HG03139 (cell line): ENCODE measurements around the gene MAST4.

Source experiments
- ATAC-seq: cut with Tn5 transposase; IDR thresholded peaks from one replicate; pipeline ENCODE4 v1.9.1; 2021; ENCODE audit not compliant: unreplicated experiment

The MAST4 gene

GRCh38 chr5:66867618-66868322 lies 271.6 kb downstream of the MAST4 start:
- no peak for ATAC-seq

- no peak for ATAC-seq
Observed at GRCh38 chr5:66869347-66869746, 273.2 kb downstream of the MAST4 start.

GRCh38 chr5:66870708-66871107 lies 274.5 kb downstream of the MAST4 start:
- ATAC-seq: no peak

- no peak for ATAC-seq
Observed at GRCh38 chr5:66871651-66872050, 275.5 kb downstream of the MAST4 start.

DNA sequence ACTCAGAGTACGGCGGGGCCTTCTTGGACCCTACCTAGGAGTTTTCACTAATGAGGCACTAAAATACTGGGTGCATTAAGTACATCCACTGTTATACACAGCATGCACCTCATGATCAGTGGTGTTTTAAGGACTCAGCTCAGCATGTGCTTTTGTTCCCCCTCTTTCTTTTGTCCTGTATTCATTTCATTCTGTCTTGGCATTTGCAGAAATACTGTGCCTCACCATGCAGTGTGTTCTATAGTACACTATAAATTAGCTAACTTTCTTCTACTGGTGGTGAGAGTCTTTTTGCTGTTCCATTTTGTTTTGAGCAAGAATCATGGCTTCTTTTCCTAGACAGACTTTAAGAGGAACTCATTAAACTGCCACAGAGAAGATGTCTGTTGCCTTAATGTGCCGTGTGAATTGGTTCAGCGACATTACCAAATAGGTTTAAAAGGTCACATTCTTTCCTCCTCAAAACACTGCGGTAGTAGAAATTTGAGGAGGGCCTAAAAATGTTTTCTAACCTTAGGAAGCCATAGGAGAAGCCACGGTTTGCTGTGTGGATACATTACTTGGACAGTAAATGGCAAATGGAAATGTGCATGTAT lies 276.6 kb downstream of the MAST4 start:
- ATAC-seq: no peak

- ATAC-seq: no peak
Observed at GRCh38 chr5:66874004-66874403, 277.8 kb downstream of the MAST4 start.

- ATAC-seq: no peak
Observed at GRCh38 chr5:66875315-66875714, 279.1 kb downstream of the MAST4 start.

GRCh38 chr5:66876266-66876807 lies 280.1 kb downstream of the MAST4 start:
- ATAC-seq: no peak

GRCh38 chr5:66877843-66878242 lies 281.6 kb downstream of the MAST4 start:
- no peak for ATAC-seq

GRCh38 chr5:66880401-66880800 lies 284.2 kb downstream of the MAST4 start:
- no peak for ATAC-seq

GRCh38 chr5:66881480-66882161 lies 285.4 kb downstream of the MAST4 start:
- ATAC-seq: no peak

DNA sequence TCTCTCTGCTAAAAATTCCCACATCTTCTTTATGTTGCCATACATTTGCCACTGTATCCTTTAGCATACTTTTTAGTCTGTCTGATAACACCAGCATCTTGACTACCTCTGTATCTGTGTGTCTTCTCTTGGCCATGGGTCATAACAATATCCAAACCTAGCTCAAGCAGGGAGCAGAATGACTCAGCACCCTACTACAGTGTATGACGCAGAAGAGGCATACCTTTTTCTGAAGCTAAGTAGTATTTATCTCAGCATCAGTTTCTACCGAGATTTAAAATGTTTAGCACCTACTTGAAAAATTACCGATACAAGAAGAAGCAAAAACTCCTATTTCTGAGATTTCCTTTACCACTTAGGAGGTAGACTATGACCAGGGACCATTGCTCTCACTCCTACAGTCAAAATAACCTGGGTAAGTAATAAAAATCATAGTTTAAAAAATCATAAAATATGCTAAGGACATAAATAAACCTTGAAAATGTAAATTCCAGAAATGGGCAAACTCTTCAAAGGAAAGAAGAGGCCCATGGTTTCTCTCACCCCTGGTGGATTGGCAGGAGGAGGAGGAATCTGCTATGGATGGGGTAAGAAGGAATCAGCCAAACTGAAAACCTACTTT lies 286.5 kb downstream of the MAST4 start:
- no peak for ATAC-seq

DNA sequence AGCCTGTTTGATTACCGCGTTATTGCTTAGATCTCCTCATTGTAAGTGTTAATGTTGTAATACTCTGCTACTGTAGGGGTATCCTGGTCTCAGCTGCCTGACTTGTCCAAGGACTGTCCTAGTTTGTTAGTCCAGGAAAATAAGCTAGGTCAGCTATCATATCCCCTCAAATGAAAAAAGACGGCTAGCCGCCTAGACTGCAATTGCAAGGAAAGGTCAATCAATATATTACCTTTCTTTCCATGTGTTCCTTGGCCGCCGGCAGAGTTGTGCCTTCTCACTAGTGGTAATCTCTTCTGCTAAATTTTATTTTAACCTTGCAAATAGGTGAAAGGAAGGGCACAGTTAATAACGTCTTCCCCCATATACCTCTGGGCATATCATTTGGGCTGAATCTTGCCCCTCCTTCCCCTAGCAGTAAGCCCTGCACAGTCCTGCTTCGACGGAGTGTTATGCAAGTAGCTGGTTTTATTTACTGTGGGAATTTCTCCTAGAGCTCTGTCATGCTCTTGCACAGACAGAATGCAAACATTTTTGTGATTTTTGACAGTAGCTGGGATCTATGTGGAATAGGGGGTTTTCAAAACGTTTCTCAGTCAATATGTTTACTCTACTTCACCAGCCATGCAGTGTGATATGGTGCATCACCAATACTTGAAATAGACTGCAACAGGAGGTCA lies 288.5 kb downstream of the MAST4 start:
- ATAC-seq: no peak

DNA sequence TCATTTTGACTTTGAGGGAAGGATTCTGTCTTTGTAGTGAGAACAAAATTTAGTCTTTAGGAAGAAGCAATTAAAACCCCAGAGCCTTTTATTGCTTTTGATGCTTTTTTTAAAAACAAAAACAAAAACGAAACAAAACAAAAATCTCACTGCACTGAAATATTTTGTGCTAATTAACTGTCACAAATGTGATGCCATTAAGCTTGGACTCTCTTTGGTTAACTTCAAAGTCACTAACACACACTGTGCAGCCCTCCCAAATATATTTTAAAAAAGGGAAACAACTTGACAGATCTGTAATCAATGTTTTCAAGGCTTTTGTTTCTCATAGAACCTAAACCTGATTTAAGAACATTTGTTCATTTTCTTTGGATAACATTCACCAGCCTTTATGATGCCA lies 290.7 kb downstream of the MAST4 start:
- ATAC-seq: no peak

- no peak for ATAC-seq
Observed at GRCh38 chr5:66888613-66889012, 292.4 kb downstream of the MAST4 start.

DNA sequence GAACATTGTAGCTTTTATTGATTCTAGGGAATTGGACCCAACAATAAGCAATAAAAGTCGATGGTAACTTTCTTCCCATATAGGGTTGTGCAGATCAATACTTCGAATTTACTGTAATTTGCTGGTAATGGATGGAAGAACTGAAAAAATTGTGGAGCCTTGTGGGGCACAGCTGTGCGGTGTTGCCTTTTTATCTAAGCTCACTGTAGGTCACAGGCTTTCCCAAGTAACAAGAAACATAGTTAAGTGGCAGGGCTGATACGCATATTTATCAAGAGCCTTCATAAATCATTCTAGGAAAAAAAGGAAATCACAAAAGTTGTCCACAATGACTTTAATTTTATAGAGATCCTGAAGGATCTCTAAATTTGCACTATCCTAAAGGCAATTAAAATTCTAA lies 292.9 kb downstream of the MAST4 start:
- no peak for ATAC-seq

GRCh38 chr5:66889524-66889923 lies 293.3 kb downstream of the MAST4 start:
- no peak for ATAC-seq

GRCh38 chr5:66891184-66891925 lies 295.2 kb downstream of the MAST4 start:
- no peak for ATAC-seq

- no peak for ATAC-seq
Observed at GRCh38 chr5:66892716-66893115, 296.5 kb downstream of the MAST4 start.

DNA sequence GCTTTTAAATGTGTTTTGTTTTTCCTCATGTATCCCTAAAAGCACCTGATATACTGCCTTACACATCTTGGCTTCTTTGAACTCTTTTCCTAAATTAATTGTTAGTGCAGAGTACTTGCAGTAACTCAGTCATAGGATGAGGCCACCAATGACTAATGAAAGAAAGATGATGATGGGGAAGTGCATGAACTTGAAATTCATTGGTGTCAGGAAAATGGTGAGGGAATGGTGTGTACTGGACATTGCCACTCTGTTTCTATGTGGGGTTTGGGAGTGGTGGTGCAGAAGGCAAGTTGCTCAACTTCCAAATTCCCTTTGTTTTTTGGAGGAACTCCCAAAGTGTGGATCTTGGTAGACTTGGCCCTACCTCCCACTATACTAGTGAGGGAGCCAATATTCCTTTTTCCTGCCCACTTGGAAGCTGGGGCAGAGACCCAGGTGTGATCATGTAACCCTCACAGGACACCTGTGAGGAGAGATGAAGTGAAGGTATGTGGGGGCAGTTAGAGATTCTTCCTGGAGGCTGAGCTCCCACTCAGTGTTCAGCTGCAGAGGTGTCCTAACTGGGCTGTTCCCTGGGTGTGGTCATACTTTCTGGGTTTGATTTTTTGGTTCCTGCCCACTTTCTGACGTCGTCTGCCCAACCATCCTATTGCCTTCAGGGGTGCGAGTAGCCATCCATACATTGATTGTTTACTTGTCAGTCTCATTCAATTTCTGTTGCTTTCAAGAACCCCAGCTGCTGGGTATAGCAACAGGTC lies 298.5 kb downstream of the MAST4 start:
- ATAC-seq: no peak
